Karpas-422 (cell line): ENCODE measurements around the gene ZNF471. TPM values are rescaled to one million over a fixed set of nuclear protein-coding genes. Genes with fewer than 3 reads are reported as not detected.
A peak's percentile ranks its signal among the peaks of the same experiment; 100 is the strongest.

Experiments used
- DNase-seq: peaks from one replicate; pipeline ENCODE4 v3.0.0-alpha.2; 2015
- H2AFZ ChIP-seq: fragments of 200-600 bp; sonication (generic); 2 replicates; pipeline ENCODE4 v1.6.1; 2014; ENCODE audit warnings: antibody characterized with exemption, low read length, mixed read lengths
- H3K27ac ChIP-seq: fragments of 200-600 bp; sonication (generic); 2 replicates; pipeline ENCODE4 v1.5.1; 2014; ENCODE audit warnings: mild to moderate bottlenecking, low read length, moderate library complexity
- H3K27me3 ChIP-seq: fragments of 200-600 bp; sonication (generic); 2 replicates; pipeline ENCODE4 v1.6.1; 2014; ENCODE audit warnings: low read length, mixed read lengths
- H3K36me3 ChIP-seq: fragments of 200-600 bp; sonication (generic); 2 replicates; pipeline ENCODE4 v1.6.1; 2014; ENCODE audit warnings: low read length, mixed read lengths; ENCODE audit not compliant: insufficient read depth
- H3K4me1 ChIP-seq: fragments of 200-600 bp; sonication (generic); 2 replicates; pipeline ENCODE4 v1.6.1; 2014; ENCODE audit warnings: mild to moderate bottlenecking, low read length, mixed read lengths
- H3K4me2 ChIP-seq: fragments of 200-600 bp; sonication (generic); 2 replicates; pipeline ENCODE4 v1.6.1; 2014; ENCODE audit warnings: low read length, low read depth, mild to moderate bottlenecking; ENCODE audit not compliant: poor library complexity, severe bottlenecking
- H3K4me3 ChIP-seq: fragments of 200-600 bp; sonication (generic); 2 replicates; pipeline ENCODE4 v1.5.1; 2014; ENCODE audit warnings: mild to moderate bottlenecking, antibody characterized with exemption, low read length, mixed read lengths
- H3K79me2 ChIP-seq: fragments of 200-600 bp; sonication (generic); 2 replicates; pipeline ENCODE4 v1.6.1; 2014; ENCODE audit warnings: mild to moderate bottlenecking, low read length, mixed read lengths
- H3K9ac ChIP-seq: fragments of 200-600 bp; sonication (generic); 2 replicates; pipeline ENCODE4 v1.6.0; 2014; ENCODE audit warnings: low read length
- H3K9me2 ChIP-seq: fragments of 200-600 bp; sonication (generic), shearing (Covaris generic); replicated peaks from 2 replicates; pipeline ENCODE4 v1.6.0; 2014; ENCODE audit warnings: mild to moderate bottlenecking, low read length, moderate library complexity; ENCODE audit not compliant: insufficient read depth
- H3K9me3 ChIP-seq: fragments of 300-700, 200-600 bp; sonication (generic); 2 replicates; pipeline ENCODE4 v1.6.1; 2014; ENCODE audit warnings: low read length, mixed read lengths
- H4K20me1 ChIP-seq: fragments of 200-600 bp; sonication (generic); 2 replicates; pipeline ENCODE4 v1.6.1; 2014; ENCODE audit warnings: mild to moderate bottlenecking, antibody characterized with exemption, low read length, low read depth; ENCODE audit not compliant: insufficient read depth
- total RNA-seq: library from RNA; depleted of rRNA; stranded (reverse); fragments of >200 nt; shearing (Covaris generic); gene quantifications from 2 replicates; pipeline ENCODE4 v1.2.3, GENCODE V29; 2014; ENCODE audit warnings: low replicate concordance

The ZNF471 gene
- total RNA-seq, 1 experiment from 2014 or later, result not detected

- Histone ChIP-seq H2AFZ (no peak overlapping the region), H3K9me2 (no peaks in the 10 kb centered on the region), H3K79me2 (no peaks in the 10 kb centered on the region), H3K9ac (no peak overlapping the region), H3K4me1 (no peaks in the 10 kb centered on the region), H3K9me3 (peaks cover 22% of the 10 kb centered on the region), H4K20me1 (no peaks in the 10 kb centered on the region), H3K4me2 (no peak overlapping the region), H3K4me3 (no peak overlapping the region), H3K27me3 (no peaks in the 10 kb centered on the region), H3K36me3 (no peaks in the 10 kb centered on the region), H3K27ac (no peak overlapping the region)
- no peak for DNase-seq
These were observed 679 bp downstream of the ZNF471 start for GRCh38 chr19:56508290-56508778.

- DNase-seq, result no peak
- H3K9ac ChIP-seq, result no peak overlapping the region
- no peaks in the 10 kb centered on the region for H3K27me3 ChIP-seq
- no peaks in the 10 kb centered on the region for H3K79me2 ChIP-seq
- no peaks in the 10 kb centered on the region for H3K9me2 ChIP-seq
- H3K9me3 ChIP-seq, result peaks cover 75% of the 10 kb centered on the region
- no peaks in the 10 kb centered on the region for H3K4me1 ChIP-seq
- H3K27ac ChIP-seq, result no peak overlapping the region
- H4K20me1 ChIP-seq, result no peaks in the 10 kb centered on the region
- H3K36me3 ChIP-seq, result no peaks in the 10 kb centered on the region
- no peak overlapping the region for H3K4me3 ChIP-seq
- no peak overlapping the region for H2AFZ ChIP-seq
- H3K4me2 ChIP-seq, result no peak overlapping the region
These were observed 17.7 kb downstream of the ZNF471 start for GRCh38 chr19:56525214-56525860.

GRCh38 chr19:56537442-56537841 lies 29.8 kb downstream of the ZNF471 start:
- no peak overlapping the region for H3K9ac ChIP-seq
- H3K9me2 ChIP-seq, result no peaks in the 10 kb centered on the region
- peaks cover 49% of the 10 kb centered on the region for H3K9me3 ChIP-seq
- H2AFZ ChIP-seq, result no peak overlapping the region
- no peak overlapping the region for H3K4me3 ChIP-seq
- H3K27ac ChIP-seq, result no peak overlapping the region
- no peaks in the 10 kb centered on the region for H3K36me3 ChIP-seq
- no peaks in the 10 kb centered on the region for H3K27me3 ChIP-seq
- no peak for DNase-seq
- no peaks in the 10 kb centered on the region for H3K79me2 ChIP-seq
- no peaks in the 10 kb centered on the region for H3K4me1 ChIP-seq
- no peaks in the 10 kb centered on the region for H4K20me1 ChIP-seq
- H3K4me2 ChIP-seq, result no peak overlapping the region

DNA sequence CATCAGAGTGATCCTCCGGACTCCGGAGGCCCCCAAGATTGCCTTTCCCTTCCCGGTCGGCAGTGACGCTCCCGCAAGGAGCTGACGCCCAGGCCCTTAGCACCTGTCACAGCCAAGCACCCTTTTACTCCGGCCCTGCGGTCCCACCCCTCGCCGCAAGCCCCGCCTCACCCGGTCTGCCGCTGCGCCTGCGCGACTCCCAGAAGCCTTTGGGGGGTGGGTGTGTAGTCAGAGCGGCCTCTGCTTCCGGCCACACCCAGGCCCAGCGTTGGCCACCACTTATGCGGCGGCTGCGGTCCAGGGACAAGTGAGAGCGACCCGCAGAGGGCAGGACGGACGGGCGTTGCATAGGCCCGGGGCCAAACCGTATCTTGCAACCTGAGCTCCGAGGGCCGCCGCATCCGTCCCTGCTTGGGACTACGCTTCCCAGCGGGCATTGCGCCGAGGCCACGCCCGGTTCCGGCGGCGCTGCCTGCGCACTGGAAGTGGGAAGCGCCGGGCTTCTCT lies 30.7 kb downstream of the ZNF471 start:
- no peaks in the 10 kb centered on the region for H3K27me3 ChIP-seq
- no peak overlapping the region for H3K27ac ChIP-seq
- no peaks in the 10 kb centered on the region for H3K36me3 ChIP-seq
- no peaks in the 10 kb centered on the region for H4K20me1 ChIP-seq
- no peaks in the 10 kb centered on the region for H3K79me2 ChIP-seq
- H3K9ac ChIP-seq, result no peak overlapping the region
- H2AFZ ChIP-seq, result no peak overlapping the region
- H3K4me2 ChIP-seq, result no peak overlapping the region
- H3K4me3 ChIP-seq, result no peak overlapping the region
- no peak for DNase-seq
- peaks cover 51% of the 10 kb centered on the region for H3K9me3 ChIP-seq
- no peaks in the 10 kb centered on the region for H3K9me2 ChIP-seq
- H3K4me1 ChIP-seq, result no peaks in the 10 kb centered on the region

DNA sequence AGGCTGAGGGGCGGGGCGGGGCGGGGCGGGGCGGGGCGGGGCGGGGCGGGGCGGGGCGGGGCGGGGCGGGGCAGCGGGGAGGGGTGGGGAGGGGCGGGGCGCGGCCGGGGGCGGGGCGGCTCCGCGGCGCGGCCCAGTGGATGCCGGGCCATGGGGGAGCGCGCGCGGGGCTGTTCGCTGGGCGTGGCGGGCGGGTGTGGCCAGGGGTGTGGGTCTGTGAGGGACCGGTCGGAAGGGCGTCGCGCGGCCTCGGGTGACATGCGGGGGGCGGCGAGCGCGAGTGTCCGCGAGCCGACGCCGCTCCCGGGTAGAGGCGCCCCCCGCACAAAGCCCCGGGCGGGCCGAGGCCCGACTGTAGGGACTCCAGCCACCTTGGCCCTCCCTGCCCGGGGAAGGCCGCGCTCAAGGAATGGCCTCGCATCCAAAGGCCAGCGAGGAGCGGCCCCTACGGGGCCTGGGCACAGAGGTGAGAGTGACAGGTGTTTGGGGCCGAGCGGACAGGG lies 31.2 kb downstream of the ZNF471 start, which contains the start of gene ZFP28:
ZFP28 (plus strand) TSS at position 188 of the 503 bp plus-strand sequence; CDS start at position 259, 71 bp downstream.
- H3K4me2 ChIP-seq, result no peak within 1 kb of the TSS
- no peak within 1 kb of the TSS for H3K4me3 ChIP-seq
- peaks cover 47% of the 10 kb centered on the region for H3K9me3 ChIP-seq
- no peak within 1 kb of the TSS for H2AFZ ChIP-seq
- H3K27ac ChIP-seq, result no peak within 1 kb of the TSS
- H3K36me3 ChIP-seq, result no peaks in the 10 kb centered on the region
- H4K20me1 ChIP-seq, result no peaks in the 10 kb centered on the region
- no peaks in the 10 kb centered on the region for H3K4me1 ChIP-seq
- no peaks in the 10 kb centered on the region for H3K9me2 ChIP-seq
- H3K9ac ChIP-seq, result no peak within 1 kb of the TSS
- no peak for DNase-seq
- no peaks in the 10 kb centered on the region for H3K27me3 ChIP-seq
- H3K79me2 ChIP-seq, result no peaks in the 10 kb centered on the region

DNA sequence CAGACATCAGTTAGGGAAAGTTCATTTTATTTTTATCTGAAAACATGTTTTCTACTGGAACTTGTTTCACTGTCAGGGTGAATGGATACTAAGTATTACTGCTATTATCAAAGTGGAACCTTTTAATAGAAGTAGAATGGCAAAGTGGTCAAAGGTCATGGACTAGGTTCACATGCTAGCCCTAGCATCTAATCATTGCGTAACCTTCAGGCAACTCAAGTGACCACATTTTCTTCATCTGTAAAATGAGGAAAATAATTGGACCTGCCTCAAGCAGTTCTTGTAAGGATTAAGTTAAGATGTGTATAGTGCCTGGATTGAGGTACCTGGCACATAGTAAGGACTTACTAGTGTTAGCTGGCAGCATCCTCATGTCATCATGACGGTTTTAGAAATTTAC lies 36.1 kb downstream of the ZNF471 start:
- Histone ChIP-seq H3K79me2 (no peaks in the 10 kb centered on the region), H2AFZ (no peak overlapping the region), H3K4me2 (no peak overlapping the region), H3K4me1 (no peaks in the 10 kb centered on the region), H3K27me3 (no peaks in the 10 kb centered on the region), H3K9ac (no peak overlapping the region), H3K9me2 (no peaks in the 10 kb centered on the region), H3K36me3 (no peaks in the 10 kb centered on the region), H3K9me3 (peaks cover 43% of the 10 kb centered on the region), H4K20me1 (no peaks in the 10 kb centered on the region), H3K27ac (no peak overlapping the region), H3K4me3 (no peak overlapping the region)
- no peak for DNase-seq

- H3K27me3 ChIP-seq, result no peaks in the 10 kb centered on the region
- H3K9me3 ChIP-seq, result peaks cover 35% of the 10 kb centered on the region
- no peaks in the 10 kb centered on the region for H3K9me2 ChIP-seq
- H3K4me1 ChIP-seq, result no peaks in the 10 kb centered on the region
- H3K79me2 ChIP-seq, result no peaks in the 10 kb centered on the region
- no peaks in the 10 kb centered on the region for H3K36me3 ChIP-seq
- no peak overlapping the region for H3K4me2 ChIP-seq
- H3K9ac ChIP-seq, result no peak overlapping the region
- no peaks in the 10 kb centered on the region for H4K20me1 ChIP-seq
- DNase-seq, result peak; percentile 48
- H3K27ac ChIP-seq, result no peak overlapping the region
- H3K4me3 ChIP-seq, result no peak overlapping the region
- no peak overlapping the region for H2AFZ ChIP-seq
These were observed 39.9 kb downstream of the ZNF471 start for GRCh38 chr19:56547535-56547934.

DNA sequence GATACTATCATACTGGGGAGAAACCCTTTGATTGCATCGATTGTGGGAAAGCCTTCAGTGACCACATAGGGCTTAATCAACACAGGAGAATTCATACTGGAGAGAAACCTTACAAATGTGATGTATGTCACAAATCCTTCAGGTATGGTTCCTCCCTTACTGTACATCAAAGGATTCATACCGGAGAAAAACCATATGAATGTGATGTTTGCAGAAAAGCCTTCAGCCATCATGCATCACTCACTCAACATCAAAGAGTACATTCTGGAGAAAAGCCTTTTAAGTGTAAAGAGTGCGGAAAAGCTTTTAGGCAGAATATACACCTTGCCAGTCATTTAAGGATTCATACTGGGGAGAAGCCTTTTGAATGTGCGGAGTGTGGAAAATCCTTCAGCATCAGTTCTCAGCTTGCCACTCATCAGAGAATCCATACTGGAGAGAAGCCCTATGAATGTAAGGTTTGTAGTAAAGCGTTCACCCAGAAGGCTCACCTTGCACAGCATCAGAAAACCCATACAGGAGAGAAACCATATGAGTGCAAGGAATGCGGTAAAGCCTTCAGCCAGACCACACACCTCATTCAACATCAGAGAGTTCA lies 46.7 kb downstream of the ZNF471 start:
- no peak overlapping the region for H3K9ac ChIP-seq
- H3K4me1 ChIP-seq, result no peaks in the 10 kb centered on the region
- H3K27me3 ChIP-seq, result no peaks in the 10 kb centered on the region
- no peak overlapping the region for H3K4me3 ChIP-seq
- peaks cover 39% of the 10 kb centered on the region for H3K9me3 ChIP-seq
- no peaks in the 10 kb centered on the region for H4K20me1 ChIP-seq
- H2AFZ ChIP-seq, result no peak overlapping the region
- no peaks in the 10 kb centered on the region for H3K79me2 ChIP-seq
- H3K36me3 ChIP-seq, result no peaks in the 10 kb centered on the region
- no peaks in the 10 kb centered on the region for H3K9me2 ChIP-seq
- no peak overlapping the region for H3K27ac ChIP-seq
- H3K4me2 ChIP-seq, result no peak overlapping the region
- no peak for DNase-seq
